IPS DF 6.9 (cell line): ENCODE measurements around the gene STMN3.

Experiments used
- DNase-seq: peaks from one replicate; pipeline ENCODE4 v3.0.0-alpha.2; 2013; ENCODE audit warnings: low read depth, low spot score
- H3K27ac ChIP-seq: one replicate; pipeline ENCODE4 v1.5.1; 2013; ENCODE audit warnings: low read length, control low read depth
- H3K27me3 ChIP-seq: 2 replicates; pipeline ENCODE4 v1.6.1; 2013; ENCODE audit warnings: mild to moderate bottlenecking, low read length; ENCODE audit not compliant: control insufficient read depth, insufficient read depth
- H3K36me3 ChIP-seq: 2 replicates; pipeline ENCODE4 v1.6.1; 2013; ENCODE audit warnings: low read length; ENCODE audit not compliant: control insufficient read depth, insufficient read depth
- H3K4me1 ChIP-seq: 2 replicates; pipeline ENCODE4 v1.6.1; 2013; ENCODE audit warnings: low read length; ENCODE audit not compliant: control insufficient read depth, insufficient read depth
- H3K4me3 ChIP-seq: 2 replicates; pipeline ENCODE4 v1.5.1; 2013; ENCODE audit warnings: mild to moderate bottlenecking, low read length
- H3K9me3 ChIP-seq: 2 replicates; pipeline ENCODE4 v1.6.1; 2013; ENCODE audit warnings: low read length, inconsistent platforms; ENCODE audit not compliant: control insufficient read depth, insufficient read depth
- WGBS: extraction: QIAGEN DNeasy Blood & Tissue Kit; methylation state at CpG from one replicate; pipeline ENCODE4 v1.1.7; 2013; ENCODE audit warnings: mixed read lengths, missing lambda C conversion rate; ENCODE audit not compliant: insufficient read length, insufficient coverage; 5-methylcytosine and 5-hydroxymethylcytosine counted together

STMN3 gene

GRCh38 chr20:63697357-63697867 is 44.2 kb upstream of the STMN3 start:
- no peak for DNase-seq
- peaks cover 1% of the 10 kb centered on the region; the same call in 1 of the 2 replicates for H3K4me1 ChIP-seq
- H3K4me3 ChIP-seq: no peak overlapping the region
- peaks cover 2% of the 10 kb centered on the region; the same call in 1 of the 2 replicates for H3K9me3 ChIP-seq
- H3K27ac ChIP-seq: no peak overlapping the region
- WGBS: no CpG with 5 or more reads among the region's 7 CpGs
- H3K27me3 ChIP-seq: no peaks in the 10 kb centered on the region
- H3K36me3 ChIP-seq: peaks cover 16% of the 10 kb centered on the region

- DNase-seq: no peak
- Histone ChIP-seq H3K36me3 (peaks cover 19% of the 10 kb centered on the region), H3K4me1 (peaks cover 1% of the 10 kb centered on the region; the same call in 1 of the 2 replicates), H3K9me3 (peaks cover 2% of the 10 kb centered on the region; the same call in 1 of the 2 replicates), H3K4me3 (no peak within 1 kb of the TSS), H3K27ac (no peak within 1 kb of the TSS), H3K27me3 (no peaks in the 10 kb centered on the region)
- no CpG with 5 or more reads among the region's 52 CpGs for WGBS
Measured at GRCh38 chr20:63696628-63697356, 43.6 kb upstream of the STMN3 start, which contains the start of gene TNFRSF6B. TNFRSF6B (plus strand) TSS chr20:63696652; CDS start chr20:63696768, 116 bp downstream.

GRCh38 chr20:63696306-63696627 is 43.0 kb upstream of the STMN3 start:
- Histone ChIP-seq H3K4me1 (no peaks in the 10 kb centered on the region; the same call in 1 of the 2 replicates), H3K27me3 (no peaks in the 10 kb centered on the region), H3K36me3 (peaks cover 22% of the 10 kb centered on the region), H3K4me3 (no peak overlapping the region), H3K9me3 (peaks cover 2% of the 10 kb centered on the region; the same call in 1 of the 2 replicates), H3K27ac (no peak overlapping the region)
- DNase-seq: no peak
- no CpG with 5 or more reads among the region's 6 CpGs for WGBS

- H3K9me3 ChIP-seq: peaks cover 2% of the 10 kb centered on the region; the same call in 1 of the 2 replicates
- no CpG with 5 or more reads among the region's 25 CpGs for WGBS
- no peak for DNase-seq
- H3K27me3 ChIP-seq: no peaks in the 10 kb centered on the region
- no peak overlapping the region for H3K27ac ChIP-seq
- H3K4me3 ChIP-seq: no peak overlapping the region
- H3K4me1 ChIP-seq: no peaks in the 10 kb centered on the region; the same call in 1 of the 2 replicates
- H3K36me3 ChIP-seq: peaks cover 23% of the 10 kb centered on the region
Measured at GRCh38 chr20:63695424-63696305, 42.4 kb upstream of the STMN3 start.

- no peak for DNase-seq
- no peaks in the 10 kb centered on the region; the same call in 1 of the 2 replicates for H3K4me1 ChIP-seq
- H3K27me3 ChIP-seq: no peaks in the 10 kb centered on the region
- H3K9me3 ChIP-seq: peaks cover 2% of the 10 kb centered on the region; the same call in 1 of the 2 replicates
- no peak overlapping the region for H3K4me3 ChIP-seq
- H3K27ac ChIP-seq: no peak overlapping the region
- no CpG with 5 or more reads among the region's 37 CpGs for WGBS
- peaks cover 23% of the 10 kb centered on the region for H3K36me3 ChIP-seq
Measured at GRCh38 chr20:63694584-63695423, 41.6 kb upstream of the STMN3 start.

GRCh38 chr20:63693733-63694583 is 40.7 kb upstream of the STMN3 start:
- DNase-seq: no peak
- H3K27me3 ChIP-seq: no peaks in the 10 kb centered on the region
- H3K36me3 ChIP-seq: peaks cover 23% of the 10 kb centered on the region
- H3K4me3 ChIP-seq: no peak overlapping the region
- no CpG with 5 or more reads among the region's 21 CpGs for WGBS
- H3K27ac ChIP-seq: no peak overlapping the region
- no peaks in the 10 kb centered on the region; the same call in 1 of the 2 replicates for H3K4me1 ChIP-seq
- peaks cover 2% of the 10 kb centered on the region; the same call in 1 of the 2 replicates for H3K9me3 ChIP-seq

- Histone ChIP-seq H3K27me3 (no peaks in the 10 kb centered on the region), H3K9me3 (peaks cover 2% of the 10 kb centered on the region; the same call in 1 of the 2 replicates), H3K4me1 (no peaks in the 10 kb centered on the region; the same call in 1 of the 2 replicates), H3K27ac (no peak overlapping the region), H3K36me3 (peaks cover 23% of the 10 kb centered on the region), H3K4me3 (no peak overlapping the region)
- no CpG with 5 or more reads among the region's 10 CpGs for WGBS
- DNase-seq: no peak
Measured at GRCh38 chr20:63693083-63693732, 40.0 kb upstream of the STMN3 start.

GRCh38 chr20:63692436-63693082 is 39.3 kb upstream of the STMN3 start:
- no peak overlapping the region for H3K27ac ChIP-seq

More at GRCh38 chr20:63692436-63693082, 39.3 kb upstream of the STMN3 start:
- no peak overlapping the region for H3K4me3 ChIP-seq
- no peak for DNase-seq
- no peaks in the 10 kb centered on the region for H3K27me3 ChIP-seq
- H3K36me3 ChIP-seq: peaks cover 23% of the 10 kb centered on the region
- no CpG with 5 or more reads among the region's 20 CpGs for WGBS
- no peaks in the 10 kb centered on the region; the same call in 1 of the 2 replicates for H3K4me1 ChIP-seq
- H3K9me3 ChIP-seq: peaks cover 2% of the 10 kb centered on the region; the same call in 1 of the 2 replicates
